NCI-H2196 (cell line): Measurements from ENCODE around the gene KCNMA1.
"Not testable (repeated sequence)": the region's sequence is repeated elsewhere in the genome, so short reads cannot be mapped to it uniquely, and the experiment has no call there.

Experiments
- DNase-seq: peaks from one replicate; lab custom pipeline; 2025; ENCODE audit not compliant: unreplicated experiment; lab: John Stamatoyannopoulos, UW

The KCNMA1 gene

DNA sequence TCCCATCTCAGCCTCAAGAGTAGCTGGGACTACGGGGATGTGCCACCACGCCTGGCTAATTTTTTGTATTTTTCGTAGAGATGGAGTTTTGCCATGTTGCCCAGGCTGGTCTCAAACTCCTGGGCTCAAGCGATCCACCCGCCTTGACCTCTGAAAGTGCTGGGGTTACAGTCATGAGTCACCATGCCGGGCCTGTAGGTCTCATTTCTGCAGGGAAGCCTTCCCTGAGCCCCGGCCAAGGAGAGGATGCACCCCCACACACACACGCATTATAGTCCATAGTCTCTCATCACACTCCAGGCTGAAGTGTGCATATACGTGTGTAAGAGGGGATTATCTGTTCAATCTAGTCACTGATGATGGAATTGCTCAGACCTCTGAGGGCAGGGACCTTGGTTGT is 29.3 kb downstream of the KCNMA1 start:
- DNase-seq: no peak

DNA sequence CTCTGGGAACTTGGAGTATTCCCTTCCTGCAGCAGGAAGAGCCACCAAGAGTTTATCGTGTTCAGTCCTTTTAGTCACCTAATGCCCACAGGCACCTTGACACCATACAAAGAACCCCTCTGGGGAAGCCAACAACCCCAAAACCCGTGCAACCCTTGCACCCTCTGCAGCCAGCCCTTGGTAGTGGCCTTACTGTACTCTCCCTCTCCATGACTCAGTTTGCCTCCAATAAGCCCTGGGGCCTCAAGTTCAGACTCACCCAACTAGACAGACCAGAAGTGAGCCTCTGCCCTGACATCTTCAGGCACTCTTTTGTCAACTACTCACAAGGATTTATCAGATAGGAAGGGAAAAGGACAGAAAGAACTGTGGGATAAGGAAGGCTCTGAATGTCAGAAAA is 30.9 kb downstream of the KCNMA1 start:
- no peak for DNase-seq

DNA sequence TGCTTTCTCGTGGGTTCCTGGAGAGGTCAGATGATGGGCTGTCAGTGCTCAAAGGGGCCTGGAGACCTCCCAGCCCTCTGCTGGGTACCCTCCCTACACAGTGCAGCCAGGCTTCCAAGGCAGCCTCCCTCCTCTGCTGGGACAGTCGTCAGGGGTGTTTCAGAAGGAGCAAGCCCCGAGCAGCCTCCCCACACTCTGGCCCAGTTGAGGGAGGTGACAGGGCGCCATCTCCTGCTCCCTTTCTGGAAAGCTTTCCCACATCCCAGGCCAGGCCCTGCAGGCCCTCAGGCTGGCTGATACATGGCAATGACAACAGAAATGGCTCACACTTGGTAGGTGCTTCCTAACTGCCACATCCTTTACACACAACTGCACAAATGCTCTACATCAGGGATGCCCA is 32.1 kb downstream of the KCNMA1 start:
- DNase-seq: no peak

DNA sequence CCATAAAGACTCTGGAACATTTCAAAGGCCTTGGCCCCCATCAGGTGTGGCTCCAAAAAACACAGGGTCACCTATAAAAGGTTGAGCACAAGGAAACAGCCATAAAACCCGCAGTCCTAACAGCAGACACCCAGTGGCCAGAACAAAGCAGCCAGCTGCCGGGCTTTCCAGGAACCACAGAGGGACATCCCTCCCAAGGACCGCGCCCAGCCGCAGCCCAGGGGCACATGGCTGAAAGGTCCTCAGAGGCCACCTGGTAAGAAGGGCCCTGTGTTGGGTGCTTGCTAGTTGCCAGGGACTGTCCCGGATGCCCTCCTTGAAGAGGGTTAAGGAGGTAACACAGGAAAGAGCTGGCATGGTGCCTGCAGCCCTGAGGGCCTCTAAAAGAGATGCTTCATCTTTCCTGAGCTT is 32.7 kb downstream of the KCNMA1 start:
- peak; percentile 17 for DNase-seq

DNA sequence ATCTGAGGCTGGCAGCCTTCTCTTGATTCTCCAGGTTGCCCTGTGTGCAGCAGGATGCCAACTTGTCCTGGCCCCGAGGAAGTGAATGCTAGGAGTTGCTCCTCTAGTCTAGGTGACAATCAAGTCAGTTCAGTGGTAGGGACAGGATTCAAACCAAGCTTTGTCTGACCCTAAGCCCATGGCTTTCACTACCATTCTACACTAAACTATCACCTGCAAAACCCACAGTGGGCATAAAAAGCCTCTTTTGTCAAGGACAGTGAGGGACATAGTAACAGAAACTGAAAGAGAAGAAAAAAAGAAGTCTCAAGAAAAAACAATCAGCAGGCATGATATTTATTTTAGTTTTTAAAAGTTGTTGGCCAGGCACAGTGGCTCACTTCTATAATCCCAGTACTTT is 33.5 kb downstream of the KCNMA1 start:
- no peak for DNase-seq

DNA sequence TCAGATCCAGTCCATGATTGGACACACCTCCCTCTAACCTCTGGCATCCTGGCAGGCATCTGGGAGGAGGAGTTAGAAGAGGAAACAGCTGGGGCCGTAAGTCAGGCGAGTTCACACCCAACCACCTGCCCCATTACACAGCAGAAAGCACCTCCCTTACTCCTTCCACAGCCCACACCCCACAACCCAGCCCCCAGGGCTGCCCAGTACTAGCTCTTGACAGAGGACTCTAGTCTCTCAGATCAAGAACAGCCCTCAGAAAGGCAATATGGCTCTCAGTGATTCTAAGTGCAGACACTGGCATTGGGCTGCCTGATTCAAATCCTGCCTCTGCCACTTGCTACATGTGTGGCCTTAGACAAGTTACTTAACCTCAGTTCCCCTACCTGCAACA is 34.1 kb downstream of the KCNMA1 start:
- DNase-seq: peak; percentile 21

DNA sequence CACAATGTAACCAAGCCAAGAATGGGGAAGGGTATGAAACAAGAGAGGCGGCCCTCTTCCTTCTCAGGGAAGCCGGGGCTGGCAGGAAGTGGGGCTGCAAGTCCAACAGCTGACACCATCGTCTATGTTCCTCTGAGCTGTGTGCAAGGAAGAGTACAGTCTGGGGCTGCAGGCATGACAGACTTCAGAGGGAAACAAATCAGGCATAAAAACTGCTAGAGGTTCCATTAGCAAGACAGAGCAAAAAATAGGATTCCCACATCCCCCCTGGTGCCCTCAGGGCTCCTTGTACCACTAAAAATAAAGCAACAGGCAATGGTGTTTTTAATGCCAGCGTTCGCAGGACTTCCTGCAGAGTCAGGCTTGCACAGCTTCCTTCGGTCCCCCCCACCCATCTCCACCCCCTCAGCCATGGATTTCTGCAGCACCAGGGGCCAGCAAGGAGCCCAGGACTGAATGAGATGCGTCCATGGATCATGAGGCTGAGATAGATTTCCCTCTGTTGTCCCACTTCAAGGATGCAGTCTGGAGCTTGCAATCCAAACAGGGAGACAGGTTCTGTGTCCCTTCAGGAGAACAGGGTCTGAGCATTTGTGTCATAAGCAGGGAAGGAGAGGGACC is 34.6 kb downstream of the KCNMA1 start:
- DNase-seq: no peak

DNA sequence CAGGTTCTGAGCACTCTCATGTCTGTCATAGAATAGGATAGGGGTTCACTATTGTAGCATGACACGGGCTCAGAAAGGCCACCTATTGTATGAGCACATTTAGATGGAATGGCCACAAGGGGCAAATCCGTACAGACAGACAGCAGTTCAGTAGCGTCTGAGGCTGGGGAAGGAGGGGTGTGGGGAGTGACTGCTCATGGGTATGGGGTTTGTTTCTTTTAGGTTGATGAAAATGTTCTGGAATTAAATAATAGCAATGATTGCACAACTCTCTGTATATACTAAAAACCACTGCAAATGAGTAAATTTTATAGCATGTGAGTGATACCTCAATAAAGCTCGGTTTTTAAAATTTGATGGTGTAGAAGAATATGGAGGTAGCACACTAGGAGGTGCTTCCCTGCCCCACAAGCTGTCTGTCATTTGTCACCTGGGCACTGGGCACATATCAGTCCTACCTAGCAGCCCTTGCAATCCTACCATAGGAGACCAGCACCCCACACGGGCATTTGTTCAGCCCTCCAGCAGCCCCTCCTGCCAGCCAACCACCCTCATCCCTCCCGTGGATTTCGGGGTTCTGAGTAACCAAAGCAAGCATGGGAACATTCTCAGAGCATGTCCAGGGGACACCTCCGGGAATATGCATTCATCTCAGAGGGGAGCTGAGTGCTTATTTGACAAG is 35.2 kb downstream of the KCNMA1 start:
- no peak for DNase-seq

DNA sequence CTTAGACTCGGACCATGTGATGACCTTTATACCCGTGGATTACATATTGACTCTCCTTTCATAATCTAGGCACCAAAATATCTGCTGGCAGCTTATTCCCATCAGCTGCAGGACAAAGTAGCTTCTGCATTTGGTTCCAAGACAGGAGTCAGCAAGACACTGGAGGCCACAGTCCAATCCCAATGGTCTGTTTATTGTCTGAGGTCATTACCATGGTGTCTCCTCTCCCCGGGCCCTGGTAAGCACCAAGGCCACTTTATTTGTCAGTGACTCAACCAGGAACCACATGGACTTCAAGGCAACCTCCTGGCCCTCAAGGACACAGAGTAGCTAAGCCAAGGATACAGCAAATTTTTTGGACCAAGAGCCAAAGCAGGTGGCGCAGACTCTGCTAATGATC is 36.1 kb downstream of the KCNMA1 start:
- no peak for DNase-seq

DNA sequence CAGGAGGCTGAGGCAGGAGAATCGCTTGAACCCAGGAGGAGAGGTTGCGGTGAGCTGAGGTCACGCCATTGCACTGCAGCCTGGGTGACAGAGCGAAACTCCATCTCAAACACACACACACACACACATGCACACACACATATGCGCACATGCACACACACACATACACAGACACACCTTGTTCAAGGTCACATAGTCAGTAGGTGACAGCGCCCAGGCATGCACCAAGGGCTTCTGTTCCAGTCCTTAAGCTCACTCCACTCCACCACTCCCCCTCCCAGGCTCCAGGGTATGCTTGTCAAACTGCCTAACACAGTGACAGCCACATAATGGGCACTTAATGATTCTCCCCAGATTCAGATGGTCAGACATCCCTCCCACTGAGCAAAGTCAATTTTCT is 37.0 kb downstream of the KCNMA1 start:
- DNase-seq: no peak

DNA sequence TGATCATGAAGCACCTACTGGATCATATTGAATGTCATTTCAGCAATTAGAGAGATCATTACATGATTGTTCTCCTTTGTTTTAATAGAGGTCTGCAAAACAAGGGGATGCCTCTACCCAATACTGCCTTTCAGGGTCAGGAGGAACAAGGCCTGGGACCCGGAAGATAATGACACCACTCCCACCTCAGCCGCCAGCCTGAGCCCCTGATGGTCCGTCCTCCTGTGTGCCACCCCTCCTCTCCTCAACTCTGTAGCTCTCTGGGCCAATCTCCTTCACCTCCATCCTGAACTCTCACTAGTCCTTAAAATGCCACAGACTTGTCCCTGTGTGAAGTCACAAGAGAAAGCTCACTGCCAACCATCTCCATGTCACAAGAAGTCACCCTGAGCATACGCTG is 38.0 kb downstream of the KCNMA1 start:
- DNase-seq: no peak

DNA sequence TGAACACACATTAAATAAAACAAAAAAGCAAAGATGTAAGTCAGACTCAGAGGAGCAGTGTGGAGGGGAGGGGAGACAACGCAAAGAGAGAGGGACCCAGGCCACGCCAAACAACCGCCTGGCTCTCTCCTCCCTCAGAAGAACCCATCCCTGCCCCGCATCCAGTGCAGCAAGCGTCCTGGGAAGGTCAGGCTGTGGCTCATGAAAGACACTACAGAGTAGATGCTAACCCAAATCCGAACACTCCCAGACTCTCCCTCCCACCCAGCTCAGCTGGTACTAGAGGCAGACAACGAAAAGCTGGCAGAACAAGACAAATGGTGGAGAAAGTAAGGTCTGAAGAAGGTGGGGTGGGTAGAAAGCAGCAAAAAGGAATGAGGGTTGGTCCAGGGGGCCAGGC is 39.0 kb downstream of the KCNMA1 start:
- DNase-seq: no peak

DNA sequence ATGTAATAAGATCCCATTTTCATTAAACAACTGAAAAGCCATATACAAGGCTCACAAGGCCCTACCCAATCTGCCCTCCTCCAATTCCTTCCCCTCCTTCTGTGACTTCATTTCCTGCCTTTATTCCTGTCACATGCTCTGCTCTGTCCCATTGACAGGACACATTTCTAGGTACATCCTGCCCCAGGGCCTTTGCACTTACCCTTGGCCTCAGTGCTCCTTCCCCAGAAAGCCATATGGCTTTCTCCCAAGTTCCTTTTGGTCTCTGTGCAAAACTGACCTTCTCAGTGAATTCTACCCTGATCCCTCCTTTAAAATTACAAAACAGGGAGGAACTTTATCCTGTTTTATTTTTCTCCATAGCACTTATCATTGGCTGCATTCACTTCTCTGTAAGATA is 40.0 kb downstream of the KCNMA1 start:
- DNase-seq: no peak

DNA sequence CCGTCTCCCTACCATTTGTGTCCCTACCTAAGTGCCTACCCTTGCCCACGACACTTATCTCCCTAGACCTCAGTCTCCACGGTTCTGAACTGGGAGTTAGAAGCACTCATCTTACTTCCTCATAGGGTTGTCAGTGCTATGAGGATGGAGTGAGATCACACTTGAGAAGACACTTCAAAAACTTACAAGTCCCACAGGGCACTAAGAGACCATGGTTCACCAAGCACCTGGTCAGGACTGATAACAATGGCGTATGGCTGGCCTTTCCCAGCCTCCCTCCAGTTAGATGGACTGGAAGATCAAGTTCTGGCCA is 43.2 kb downstream of the KCNMA1 start:
- DNase-seq: no peak

DNA sequence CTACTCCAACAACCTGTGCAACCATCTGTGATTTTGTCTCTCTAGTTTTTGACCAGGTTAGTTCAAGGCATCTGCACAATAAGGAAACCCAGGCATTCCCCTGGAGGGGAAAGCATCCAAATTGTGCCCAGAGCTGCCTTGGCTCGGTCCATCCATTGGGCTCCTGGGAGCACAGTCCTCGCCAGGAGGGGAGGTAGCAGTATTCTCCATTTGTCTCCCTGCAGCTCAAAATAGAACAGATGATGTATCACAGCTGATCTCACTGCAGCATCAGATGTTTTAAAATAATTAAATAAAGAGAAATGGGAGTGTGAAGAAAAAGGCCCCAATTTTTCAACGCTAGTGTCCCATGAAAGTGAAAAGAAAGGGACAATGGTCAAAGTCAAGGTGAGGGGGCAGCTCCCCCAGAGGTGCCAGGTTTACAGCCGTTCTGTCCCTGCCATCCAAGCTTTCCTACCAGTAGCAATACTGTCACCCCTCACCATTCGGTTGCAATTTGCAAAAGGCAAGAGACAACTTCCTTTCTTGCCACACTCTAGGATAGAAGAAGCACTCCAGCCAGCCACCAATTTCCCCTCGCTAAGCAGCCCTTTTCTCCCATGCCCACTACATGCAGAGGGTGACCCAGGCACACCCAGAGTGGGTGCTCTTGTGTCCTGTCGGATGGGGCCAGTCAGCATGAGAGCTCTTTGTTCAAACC is 43.7 kb downstream of the KCNMA1 start:
- DNase-seq: no peak

DNA sequence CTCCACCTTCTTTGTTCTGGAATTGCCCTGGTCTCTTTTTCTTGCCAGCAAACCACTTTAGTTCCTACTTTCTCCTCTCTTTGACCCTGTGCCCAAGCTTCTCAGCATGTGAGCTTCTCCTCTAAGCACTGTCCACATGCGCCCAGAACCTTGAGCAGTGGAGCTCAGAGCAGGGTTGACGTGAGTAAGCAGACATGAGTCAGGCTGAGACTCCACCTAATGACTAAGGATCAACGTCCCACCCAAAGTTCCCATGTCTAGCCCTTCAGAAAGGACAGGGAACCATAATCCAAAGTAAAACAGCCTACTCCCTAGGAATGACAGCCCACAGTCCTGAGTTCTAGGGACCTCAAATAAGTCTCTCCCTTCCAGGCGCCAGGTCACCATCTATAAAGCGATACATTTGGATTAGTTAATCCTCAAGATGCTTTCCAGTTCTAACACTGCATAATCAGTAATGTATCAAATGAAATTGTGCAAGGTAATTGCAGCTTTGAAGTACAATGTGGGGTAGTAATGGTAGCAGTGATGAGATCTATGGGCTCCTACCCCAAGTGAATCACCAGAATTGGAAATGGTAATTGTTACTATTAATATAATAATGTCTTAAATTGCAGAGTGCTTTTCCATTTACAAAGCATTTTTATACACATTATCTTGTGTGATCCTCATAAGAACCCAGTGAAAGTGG is 44.5 kb downstream of the KCNMA1 start:
- no peak for DNase-seq

DNA sequence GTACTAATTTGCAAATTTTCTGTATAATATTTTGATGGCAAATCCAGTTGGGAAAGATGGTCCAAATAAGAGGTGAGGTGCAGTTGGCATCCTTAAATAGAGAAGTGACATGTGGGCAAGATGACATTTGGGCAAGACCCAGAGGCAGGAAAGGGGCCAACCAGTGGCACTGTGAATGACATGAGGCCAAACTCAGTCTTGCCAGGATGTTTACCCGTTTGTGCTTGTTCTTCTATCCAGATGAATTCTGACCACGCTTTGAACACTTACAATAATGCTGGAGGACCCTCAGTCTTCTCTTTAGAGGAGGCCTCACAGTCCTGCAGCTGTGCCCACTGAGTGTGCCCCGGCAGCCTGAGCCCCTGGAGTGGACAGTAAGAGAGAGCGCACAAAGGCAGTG is 45.1 kb downstream of the KCNMA1 start:
- no peak for DNase-seq

DNA sequence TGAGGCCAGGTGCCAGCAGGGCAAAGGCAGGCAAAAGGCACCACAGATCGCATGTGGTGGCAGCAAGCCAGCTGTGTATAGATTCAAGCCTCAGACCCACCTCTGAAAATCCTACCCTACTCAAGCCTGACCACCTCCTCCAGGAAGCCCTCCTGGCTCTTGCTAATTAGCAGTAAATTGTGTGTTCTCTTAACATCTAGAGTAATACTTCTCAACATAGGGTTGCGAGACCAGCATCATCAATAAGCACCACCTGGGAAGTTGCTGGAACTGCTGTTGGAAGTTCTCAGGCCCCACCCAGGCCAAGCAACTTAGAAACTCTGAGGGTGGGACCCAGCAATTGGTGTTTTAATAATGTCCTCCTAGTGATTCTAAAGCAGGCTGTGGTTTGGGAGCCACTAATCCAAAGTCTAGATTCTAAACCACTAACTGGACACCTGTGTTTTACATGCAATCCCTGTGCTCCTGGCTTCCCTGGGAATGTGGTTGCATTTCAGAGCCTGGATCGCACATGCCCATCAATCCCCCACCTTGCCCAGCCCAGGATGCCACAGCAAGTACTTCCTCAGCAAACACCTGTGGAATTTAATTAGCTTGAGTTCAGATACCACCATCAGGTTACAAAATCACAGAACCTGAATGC is 46.2 kb downstream of the KCNMA1 start:
- DNase-seq: no peak

DNA sequence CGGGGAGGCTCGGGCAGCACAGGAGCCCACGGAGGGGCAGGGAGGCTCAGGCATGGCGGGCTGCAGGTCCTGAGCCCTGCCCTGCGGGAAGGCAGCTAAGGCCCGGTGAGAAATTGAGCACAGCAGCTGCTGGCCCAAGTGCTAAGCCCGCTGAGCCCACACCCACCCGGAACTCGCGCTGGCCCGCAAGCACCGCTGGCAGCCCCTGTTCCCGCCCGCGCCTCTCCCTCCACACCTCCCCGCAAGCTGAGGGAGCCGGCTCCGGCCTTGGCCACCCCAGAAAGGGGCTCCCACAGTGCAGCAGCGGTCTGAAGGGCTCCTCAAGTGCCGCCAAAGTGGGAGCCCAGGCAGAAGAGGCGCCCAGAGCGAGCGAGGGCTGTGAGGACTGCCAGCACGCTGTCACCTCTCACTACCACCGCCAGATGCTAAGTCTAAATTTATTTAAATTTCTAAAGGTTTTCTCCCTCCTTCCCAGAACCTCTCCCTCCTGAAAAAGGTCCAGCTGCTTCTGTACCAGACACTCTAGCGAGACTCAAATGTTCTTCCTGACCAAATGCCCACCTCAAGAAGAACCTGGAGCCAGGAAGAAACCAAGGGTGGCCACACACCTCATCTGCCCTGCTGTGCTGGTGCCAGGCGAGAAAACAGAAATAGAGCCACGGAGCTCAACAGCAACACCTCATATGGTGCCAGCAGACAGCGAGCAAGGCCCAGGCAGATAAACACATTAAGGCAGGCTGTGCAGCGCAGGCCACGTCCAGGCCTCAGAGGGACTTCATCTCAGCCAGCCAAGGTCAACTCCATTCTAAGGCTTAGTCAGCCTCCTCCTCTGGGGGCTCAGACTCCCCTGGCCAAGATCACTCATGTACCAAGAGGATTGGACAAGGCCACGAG is 47.0 kb downstream of the KCNMA1 start:
- DNase-seq: no peak

DNA sequence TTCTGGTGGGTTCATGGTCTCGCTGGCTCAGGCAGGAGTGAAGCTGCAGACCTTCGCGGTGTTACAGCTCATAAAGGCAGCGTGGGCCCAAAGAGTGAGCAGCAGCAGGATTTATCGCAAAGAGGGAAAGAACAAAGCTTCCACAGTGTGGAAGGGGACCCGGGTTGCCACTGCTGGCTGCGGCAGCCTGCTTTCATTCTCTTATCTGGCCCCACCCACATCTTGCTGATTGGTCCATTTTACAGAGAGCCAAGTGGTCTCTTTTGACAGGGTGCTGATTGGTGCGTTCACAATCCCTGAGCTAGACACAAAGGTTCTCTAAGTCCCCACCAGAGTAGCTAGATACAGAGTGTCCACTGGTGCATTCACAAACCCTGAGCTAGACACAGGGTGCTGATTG is 47.9 kb downstream of the KCNMA1 start:
- DNase-seq: not testable (repeated sequence)

DNA sequence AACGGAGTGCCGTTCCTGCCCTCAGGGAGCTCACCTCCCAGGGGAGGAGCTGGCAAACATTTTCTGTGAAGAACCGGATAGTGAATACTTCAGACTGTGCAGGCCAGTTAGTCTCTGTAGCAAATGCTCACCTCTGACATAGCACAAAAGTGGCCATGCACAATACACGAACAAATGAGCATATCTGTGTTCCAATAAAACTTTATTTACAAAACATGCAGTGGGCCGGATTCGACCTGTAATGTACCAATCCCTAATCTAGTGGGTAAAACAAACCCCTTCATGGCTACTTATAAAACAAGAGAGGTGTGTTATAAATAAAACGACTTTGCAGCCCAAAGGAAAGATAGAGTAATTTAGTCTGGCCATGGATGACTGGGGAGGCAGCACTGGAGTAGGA is 48.7 kb downstream of the KCNMA1 start:
- DNase-seq: no peak
